GM18858 (cell line): Measurements from ENCODE around the gene EVI5.

Experiments used
- ATAC-seq: cut with Tn5 transposase; IDR thresholded peaks from one replicate; pipeline ENCODE4 v1.9.1; 2021; ENCODE audit not compliant: unreplicated experiment

EVI5 gene

DNA sequence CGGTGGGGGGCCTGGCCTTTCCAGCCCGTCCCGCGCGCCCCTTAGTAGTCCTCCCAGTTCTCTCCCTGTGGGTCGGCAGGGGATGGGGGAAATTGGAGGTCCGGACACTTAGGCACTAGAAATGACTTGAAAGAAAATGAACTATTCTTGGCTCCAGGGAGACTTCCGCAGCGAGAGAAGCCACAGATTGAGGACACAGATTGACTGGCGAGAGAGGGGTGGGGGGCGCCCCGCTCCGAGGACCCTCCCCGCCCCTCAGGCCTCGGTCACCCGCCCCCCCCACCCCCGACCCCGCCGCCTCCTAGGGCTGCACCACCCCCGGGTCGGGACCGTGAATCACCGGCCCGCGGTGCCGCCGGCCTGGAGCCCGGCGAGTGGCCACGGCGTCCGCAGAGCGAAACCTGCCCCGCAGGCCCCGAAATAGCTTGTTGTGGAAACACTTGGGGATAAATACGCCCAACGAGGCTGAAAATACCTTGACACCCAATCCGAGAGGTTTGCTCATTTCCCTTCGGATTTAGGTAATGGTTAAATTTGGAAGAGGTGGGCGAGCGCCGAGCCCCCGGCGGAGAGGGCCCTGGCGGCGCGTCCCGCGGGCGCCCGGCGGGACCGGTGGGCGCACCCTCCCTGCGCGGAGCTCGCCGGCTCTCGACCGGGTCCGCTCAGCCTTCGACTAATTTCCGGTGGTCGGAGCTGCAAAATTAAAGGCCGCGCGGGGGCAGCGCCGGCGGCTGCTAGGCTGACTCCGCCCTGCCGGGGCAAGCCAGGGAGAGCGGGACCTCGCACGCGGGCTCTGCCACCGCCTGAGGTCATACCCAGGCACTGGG, 298.4 kb downstream of the EVI5 start, which contains the start of gene GFI1:
GFI1 (minus strand) TSS at position 675 of the 827 bp plus-strand sequence. CDS start 3,438 bp downstream, outside the sequence.
- ATAC-seq = peak; percentile 28

DNA sequence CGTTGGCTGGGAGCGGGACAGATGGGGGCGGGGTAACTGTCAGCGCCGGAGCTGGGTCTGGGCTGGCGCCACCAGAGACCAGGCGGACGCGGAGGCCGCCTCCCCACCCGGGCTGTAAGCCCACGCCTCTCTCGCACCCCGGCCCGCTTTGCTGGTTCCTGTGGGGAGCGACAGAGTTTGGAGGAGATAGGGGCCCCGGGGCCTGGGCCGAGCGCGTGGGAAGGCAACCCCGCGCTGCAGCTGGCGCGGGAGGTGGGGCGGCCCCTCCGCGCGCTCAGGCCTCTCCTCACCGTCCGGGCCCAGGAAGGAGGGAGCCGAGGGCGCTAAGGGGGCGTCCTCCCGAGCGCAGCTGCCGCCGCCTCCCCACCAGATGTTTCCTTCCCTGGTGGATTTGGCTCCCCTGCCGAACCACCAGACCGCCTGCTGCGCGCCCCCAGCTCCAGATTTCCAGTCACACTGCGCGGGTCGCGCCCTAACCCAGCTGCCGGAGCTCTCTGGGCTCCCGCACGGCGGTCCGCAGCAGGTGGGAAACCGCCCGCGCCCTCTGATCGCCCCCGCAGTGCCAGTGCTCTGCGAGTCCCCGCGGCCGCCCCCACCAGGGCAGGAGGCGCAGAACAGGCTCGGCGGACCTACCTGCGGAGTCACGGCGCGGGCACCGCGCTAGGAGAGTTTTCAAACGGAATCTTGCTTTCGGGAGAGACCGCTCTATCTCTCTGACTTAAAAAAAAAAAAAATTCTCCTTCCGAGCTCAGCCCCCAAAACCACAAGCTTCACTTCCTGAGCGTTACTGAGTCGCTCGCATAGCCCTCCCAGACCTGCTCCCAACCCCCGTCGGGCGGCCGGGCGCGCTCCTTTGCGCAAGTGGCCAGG, 299.3 kb downstream of the EVI5 start:
- ATAC-seq = peak; percentile 44

DNA sequence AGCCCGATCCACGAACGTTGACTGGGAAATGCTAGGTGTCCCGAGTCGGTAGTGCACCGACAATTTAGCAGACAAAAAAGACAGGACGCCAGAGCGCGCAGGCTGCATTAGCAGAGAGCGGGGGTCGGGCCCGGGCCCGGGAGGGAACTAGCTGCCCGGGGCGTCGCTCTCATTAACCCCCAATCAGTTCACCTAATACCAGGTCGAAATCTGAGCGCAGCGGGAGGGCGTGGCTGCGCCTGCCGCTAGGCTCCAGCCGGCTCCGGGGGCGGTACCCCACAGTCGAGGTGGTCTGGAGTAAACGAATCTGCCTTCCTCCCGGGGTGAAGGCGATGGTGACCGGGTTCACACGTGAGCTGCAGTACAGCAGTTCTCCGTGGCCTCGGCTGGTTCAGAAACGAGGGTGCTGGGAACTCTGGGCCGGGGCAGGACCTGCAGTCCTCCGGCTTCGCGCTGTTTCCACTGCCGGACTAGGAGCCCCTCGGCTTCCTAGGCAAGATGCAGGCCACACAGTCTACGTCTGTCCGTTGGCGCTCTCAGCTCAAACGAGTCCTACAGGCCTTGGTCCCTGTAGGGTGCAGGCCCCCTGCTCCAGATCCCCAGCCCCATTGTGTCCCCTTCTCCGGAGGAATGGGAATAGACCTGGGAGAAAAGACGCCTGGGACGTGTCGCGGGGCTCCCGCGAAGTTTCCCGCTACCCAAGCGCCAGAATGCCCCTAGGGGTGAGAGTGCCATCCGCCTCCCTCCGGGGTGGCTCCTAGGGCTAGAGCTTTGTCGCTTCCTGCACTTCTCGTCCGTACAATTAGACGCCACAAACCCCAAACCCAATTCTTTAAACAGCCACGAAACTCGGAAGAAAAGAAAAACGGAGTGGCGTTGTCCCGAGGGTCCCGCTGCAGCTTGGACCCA, 300.2 kb downstream of the EVI5 start:
- ATAC-seq = no peak

DNA sequence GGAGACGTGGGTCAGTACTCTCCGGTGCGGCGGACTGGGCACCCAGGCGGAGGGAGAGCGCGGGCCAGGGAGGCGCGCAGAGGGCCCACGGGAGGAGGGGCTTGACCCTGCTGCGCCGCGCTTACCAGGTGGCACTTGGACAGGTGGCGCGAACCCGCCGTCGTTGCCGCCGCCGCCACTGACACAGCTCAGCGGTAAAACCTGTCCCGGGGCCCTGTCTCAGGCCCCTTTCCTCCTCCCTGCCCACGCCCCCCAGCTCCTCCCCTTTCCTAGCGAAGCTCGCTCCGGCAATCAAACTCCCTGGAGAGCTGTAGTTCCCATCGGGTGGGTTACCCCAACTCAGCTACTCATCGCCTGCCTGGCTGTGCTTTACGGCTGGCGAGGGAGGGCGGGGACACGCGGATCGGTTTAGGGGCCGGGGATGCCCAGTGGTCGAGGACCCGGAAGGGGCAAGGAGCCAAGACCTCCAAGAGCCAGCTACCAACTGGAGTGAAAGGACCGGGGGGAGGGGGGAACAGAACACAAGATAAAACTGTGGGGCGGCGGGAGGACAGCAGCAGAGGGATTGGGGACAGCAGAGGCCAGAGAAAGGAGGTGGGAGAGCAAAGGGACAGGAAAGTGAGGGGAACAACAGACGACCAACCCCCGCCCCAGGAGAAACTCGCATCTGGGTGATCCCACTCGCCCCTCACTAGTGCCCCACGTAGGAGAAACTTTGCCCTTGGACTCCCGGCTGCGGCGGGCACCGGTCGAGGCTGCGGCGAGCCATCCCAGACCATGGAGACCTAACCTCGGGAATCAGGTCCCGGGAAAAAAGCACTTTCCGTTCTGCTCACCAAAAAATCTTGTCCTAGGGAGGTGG, 301.1 kb downstream of the EVI5 start:
- no peak for ATAC-seq

DNA sequence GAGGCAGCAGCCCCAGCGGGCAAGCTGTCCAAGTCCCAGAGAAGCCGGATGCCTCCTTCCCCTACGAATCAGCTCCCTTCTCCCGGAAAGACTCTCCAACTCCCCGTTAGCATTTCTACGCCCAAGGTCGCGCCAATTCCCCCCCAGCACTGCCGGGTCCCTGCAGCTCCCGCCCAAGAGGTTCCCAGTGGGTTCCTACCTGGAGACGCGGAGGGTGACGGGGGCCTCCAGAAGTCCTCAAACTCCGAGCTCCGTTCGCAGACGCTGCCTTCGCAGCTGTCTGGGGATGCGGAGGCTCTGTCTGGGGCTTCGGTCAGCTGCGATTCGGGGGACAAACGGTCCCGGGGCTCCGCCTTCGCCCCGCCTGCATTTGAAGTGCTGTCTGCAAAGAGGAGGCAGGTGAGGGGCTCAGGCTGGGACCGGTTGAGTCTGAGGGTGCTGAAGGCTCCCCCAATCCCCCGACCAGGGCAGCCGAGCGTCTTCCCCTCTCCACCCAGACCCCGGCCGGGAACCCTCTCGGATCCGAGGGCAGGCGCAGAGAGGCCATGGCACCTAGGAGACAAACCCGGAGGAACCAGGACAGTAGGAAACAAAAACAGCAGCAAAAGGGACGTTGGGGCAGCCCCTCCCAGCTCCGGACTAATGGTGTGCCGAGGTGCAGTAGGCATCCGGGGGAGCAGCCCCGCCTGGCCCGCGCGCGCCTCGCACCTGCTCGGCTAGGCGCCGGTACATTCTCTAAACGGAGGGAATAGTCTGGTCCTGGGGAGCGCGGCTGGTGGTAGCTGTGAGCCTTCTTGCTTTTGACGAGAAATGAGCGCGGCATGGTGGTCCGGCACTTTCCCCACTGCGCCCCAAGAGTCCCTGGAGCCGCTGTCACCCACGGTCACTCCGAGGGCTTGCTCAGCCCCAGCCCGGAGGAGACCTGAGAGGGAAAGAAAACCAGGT, 302.0 kb downstream of the EVI5 start:
- ATAC-seq = no peak

DNA sequence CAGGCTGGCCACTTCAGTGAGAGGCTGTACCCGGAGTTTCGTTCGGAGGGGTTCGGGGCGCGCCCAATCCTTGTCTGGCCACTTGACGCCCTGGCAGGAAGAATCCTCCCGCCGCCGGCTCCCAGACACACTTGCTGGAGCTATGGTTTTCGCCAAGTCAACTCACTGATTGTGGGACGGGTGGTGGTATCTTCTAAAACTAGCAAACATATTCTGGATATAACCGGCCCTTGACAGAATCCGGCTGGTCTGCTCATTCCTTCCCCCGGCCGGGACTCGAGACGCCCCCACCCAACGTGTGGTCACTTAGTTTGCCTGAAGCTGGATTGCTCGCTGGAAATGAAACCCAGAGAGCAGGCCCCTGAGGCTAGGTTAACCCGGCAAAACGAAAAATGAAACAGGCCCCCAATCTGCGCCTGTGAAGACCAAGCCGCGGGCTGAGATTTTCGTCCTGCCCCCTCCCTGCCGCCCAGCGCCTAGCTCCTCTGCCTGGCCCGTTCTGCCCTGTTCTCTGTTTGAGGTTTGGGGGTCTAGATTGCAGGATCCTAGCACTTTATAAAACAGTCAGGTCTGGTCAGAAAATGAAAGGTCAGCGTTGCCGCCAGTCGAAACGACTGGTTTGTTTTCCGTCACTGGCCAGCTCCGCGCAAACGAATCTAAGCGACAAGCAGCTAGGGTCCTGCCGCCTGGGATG, 302.8 kb downstream of the EVI5 start:
- ATAC-seq = no peak

DNA sequence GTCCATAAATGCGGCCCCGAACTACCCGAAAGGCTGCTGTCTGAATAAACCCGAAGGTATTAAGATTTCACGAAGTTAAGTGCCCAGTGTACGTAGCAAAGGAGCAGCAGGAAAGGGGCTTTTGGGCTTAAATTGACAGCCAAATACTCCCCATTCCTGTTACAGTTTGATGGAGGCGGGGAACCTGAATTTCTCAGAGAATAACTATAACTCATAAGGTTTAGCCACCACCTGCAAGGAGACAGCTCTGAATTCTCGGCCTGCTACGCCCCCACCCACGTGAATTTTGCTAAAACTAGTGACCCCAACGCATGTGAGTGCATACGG, 303.3 kb downstream of the EVI5 start:
- no peak for ATAC-seq

DNA sequence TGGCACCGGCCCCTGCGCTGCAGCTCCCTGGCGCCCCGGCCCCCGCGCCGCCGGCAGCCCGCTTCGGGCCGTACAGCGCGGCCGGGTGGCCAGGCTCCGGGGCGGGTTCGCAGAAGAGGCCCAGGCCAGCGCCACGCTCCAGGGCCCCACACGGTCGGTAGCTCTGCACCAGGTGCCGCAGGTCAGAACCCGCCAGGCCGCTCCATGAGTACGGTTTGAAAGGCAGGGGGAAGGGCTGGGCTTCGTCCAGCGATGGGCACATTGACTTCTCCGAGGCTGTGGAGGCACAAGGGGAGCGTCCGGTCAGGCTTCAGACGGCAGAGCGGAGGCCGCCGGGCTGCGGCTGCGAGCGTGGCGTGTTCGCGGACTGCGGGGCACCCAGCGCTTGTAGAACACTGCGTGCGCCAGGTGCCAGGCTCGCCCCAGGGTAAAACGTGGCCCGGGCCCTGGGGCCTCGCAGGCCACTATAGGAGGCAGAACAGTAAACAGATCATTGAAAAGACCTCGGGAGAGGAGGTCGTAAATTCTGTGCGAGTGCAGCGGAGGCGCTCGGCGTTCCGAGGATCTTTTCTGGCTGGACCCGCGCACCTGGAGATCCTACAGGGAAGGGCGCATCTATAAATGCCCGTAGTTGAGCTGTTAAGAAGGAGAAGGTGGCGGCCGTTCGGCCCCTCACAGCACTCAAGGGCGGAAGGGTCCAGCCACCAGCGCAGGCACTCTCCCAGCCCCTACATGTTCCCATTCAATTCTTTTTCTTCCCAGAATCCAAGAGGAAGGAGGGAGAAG, 303.9 kb downstream of the EVI5 start:
- ATAC-seq = no peak

DNA sequence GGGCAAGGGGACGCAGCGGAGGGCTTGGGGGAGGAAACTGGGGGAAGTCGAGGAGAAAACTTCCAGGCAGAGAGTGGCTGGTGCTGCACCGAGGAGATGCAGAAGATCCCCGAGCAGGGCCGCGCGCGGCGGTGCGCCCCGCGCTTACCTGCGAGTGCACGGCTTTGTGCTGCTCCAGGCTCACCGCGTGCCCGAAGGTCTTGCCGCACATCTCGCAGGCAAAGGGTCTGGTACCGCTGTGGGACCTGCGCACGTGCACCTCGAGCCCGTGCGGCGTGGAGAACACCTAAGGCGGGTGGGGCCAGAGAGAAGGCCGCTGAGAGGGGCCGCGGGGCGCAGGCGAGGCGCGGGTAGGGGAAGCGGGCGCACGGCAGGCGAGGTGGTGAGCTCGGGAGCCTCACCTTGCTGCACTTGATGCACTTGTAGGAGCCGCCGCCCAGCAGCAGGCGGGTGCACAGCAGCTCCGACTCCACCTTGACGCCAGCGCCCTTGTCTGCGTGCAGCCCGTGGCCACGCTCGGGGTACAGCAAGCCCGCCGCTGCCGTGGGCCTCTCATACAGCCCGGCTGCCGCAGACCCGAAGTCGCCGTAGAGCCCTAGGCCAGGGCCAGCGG, 304.6 kb downstream of the EVI5 start:
- ATAC-seq = no peak

DNA sequence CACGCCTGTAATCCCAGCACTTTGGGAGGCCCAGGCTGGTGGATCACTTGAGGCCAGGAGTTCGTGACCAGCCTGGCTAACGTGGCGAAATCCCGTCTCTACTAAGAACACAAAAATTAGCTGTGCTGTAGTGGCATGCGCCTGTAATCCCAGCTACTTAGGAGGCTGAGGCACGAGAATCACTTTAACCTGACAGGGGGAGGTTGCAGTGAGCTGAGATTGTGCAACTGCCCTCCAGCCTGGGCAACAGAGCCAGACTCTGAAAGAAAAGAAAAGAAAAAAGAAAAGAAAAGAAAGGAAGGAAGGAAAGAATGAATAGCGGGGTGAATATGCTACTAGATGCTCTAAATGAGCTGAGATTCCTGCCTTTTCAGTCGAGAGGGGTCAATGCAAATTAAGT, 305.3 kb downstream of the EVI5 start:
- ATAC-seq = no peak

DNA sequence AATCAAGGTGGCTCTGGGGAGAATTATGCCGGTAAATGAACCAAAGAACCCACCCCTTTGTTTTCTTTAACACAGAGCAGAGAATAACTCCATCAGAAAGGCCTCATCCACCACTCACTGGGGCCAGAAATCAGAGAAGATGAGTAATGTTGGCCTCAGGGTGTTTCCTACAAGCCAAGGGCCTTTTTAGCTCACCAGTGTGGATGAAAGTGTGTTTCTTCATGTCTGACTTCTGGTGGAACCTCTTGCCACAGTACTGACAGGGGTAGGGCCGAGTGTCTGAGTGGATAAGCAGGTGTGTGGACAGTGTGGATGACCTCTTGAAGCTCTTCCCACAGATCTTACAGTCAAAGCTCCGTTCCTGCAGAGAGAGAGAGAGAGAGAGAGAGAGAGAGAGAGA, 306.5 kb downstream of the EVI5 start:
- no peak for ATAC-seq

DNA sequence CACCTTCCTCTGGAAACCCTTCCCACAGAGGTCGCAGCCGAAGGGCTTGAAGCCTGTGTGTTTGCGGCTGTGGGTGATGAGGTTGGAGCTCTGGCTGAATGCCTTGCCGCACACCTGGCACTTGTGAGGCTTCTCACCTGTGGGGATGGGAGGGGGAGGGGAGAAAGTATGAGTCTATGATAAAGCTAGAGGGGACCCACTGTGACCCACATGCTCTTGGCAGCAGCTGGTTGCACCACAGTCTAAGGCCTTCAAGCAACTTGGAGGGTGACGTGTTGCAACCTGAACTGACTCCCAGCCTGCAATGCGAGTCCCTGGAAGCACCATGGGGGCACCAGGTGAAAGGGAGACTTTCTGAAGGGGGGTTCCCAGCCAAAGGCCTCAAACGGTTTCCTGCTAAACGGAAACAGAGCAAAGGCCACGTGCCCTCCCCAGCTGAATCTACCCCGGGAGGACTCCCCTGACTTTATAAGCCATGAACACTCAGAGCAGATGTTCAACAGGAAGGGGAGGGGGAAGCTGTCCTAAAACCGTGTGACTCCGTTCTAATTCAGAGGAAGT, 308.8 kb downstream of the EVI5 start:
- no peak for ATAC-seq

DNA sequence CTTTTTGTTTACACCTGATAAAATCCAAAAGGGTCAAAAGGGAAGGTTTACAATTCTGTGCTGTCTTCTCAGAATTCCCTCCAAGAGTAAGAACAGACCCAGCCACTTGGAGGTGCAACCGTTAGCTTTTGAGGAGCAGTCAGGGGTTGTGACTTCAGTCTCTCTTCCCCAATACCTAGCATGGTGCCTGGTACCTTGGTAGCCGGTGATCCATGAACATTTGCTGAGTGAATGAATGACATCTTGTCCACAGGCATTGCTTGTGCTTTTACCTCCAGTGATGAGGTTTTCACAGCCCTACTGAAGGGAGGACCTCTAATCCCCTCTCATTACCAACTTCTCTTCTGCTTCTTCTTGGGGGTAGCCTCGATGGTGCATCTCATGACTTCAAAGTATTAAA, 309.9 kb downstream of the EVI5 start:
- no peak for ATAC-seq

DNA sequence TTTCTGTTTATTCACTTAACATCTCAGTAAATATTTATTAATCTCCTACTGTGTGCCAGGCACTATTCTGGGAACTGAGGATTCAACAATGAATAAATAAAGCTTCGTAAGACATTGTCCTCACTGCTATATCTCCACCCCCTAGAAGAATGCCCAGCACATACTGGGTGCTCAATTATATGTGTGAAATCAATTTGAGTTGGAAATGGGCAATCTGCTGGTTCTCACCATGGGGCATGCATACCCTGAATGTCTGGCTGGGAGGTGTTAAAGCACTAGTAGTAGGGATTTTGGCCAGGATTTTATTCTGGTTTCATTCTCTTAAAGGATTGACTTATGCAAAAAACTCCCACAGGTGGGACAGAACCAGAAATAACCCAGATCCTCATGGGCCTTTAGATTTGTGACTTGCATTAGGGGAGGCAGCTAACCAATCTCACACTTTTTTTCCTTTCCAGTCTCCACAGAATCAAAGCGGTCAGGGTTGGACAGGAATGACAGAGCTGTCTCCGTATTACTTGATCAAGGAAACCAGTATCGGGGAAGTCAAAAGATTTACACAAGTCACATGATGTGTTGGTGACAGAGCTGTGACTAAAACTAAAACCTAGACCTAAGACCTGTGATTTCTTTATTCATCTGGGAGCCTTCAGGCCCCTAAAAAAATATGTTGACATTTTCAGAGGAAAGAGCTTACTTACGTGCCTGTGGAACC, 311.0 kb downstream of the EVI5 start:
- ATAC-seq = peak; percentile 79

DNA sequence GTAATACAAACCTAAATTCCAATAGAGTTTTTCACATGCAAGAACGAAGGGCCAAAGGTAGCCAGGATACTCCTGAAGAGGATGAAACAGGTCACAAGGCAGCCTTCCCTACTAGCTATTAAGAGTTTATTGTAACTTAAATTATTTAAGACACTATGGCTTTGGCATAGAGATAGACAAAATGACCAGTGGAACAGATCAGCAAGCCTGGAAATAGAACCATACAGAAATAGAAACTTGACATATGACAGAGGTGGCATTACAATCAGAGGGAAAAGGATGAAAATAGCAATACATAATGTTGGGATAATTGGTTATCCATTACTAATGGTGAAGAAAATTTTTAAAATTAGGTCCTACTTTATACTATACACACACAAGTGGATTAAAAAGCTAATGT, 314.7 kb downstream of the EVI5 start:
- ATAC-seq = no peak

DNA sequence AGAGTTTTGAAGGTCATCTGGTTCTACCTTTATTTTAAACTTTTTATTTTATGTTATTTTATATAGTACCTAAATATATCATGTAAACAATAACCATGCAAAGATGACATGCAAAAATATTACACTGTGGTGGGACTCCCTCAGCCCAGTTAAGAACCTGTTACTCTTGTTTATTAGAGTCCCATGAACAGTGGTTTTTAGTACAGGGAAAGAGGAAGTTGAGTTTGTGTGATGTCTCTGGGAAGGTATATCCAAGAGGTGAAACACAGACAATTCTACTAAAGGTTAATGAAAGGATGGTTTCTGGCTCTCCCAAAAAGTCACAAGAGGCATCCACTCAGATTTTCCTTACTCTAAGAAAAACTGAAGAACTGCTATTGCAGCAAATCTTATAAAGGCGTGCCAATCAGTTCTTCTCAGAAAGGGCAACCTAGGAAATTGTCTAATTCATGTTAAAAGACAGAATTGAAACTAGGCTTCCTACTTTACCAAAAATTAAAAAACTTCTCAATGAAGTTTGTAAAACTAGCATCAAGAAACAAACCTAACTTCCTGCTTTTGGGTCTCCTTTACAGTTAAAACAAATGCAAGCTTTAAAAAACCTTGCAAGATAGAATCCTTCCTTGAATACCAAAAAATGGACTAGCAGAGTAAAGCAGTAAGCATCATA, 318.1 kb downstream of the EVI5 start:
- ATAC-seq = no peak
